T-helper 2 cell treated with Interferon-gamma antibody and Interleukin-4, amounts not matched to agents 5 μg/mL and 100 μg/mL, for 36 hours (primary cell): ENCODE results near the gene ZBTB32.

Experiments used
- DNase-seq: peaks from one replicate; pipeline ENCODE4 v3.0.0; 2021; ENCODE audit warnings: low spot score
- H3K27ac Mint-ChIP-seq: one replicate; pipeline ENCODE4 v1.8.0; 2021; ENCODE audit warnings: mild to moderate bottlenecking, mixed read lengths
- H3K27me3 Mint-ChIP-seq: one replicate; pipeline ENCODE4 v1.8.0; 2021; ENCODE audit warnings: low read depth, mixed read lengths
- H3K36me3 Mint-ChIP-seq: one replicate; pipeline ENCODE4 v1.8.0; 2021; ENCODE audit warnings: low read depth, mixed read lengths
- H3K4me1 Mint-ChIP-seq: one replicate; pipeline ENCODE4 v1.8.0; 2021; ENCODE audit warnings: low read depth, mixed read lengths
- H3K4me3 Mint-ChIP-seq: one replicate; pipeline ENCODE4 v1.8.0; 2022; ENCODE audit warnings: mild to moderate bottlenecking, moderate library complexity, mixed read lengths
- H3K9me3 Mint-ChIP-seq: one replicate; pipeline ENCODE4 v1.8.0; 2021; ENCODE audit warnings: mixed read lengths

The ZBTB32 gene

GRCh38 chr19:35742121-35742724 is 37.9 kb downstream of the ZBTB32 start, which contains the start of gene IGFLR1:
IGFLR1 (minus strand) TSS chr19:35742452; CDS start chr19:35741180, 1,272 bp downstream.
- Mint-ChIP-seq H3K27ac (peak within 1 kb of the TSS; percentile 95), H3K36me3 (peaks cover 24% of the 10 kb centered on the region), H3K4me1 (peaks cover 41% of the 10 kb centered on the region), H3K9me3 (no peaks in the 10 kb centered on the region), H3K27me3 (no peaks in the 10 kb centered on the region), H3K4me3 (peak within 1 kb of the TSS; percentile 91)
- peak; percentile 88 for DNase-seq

DNA sequence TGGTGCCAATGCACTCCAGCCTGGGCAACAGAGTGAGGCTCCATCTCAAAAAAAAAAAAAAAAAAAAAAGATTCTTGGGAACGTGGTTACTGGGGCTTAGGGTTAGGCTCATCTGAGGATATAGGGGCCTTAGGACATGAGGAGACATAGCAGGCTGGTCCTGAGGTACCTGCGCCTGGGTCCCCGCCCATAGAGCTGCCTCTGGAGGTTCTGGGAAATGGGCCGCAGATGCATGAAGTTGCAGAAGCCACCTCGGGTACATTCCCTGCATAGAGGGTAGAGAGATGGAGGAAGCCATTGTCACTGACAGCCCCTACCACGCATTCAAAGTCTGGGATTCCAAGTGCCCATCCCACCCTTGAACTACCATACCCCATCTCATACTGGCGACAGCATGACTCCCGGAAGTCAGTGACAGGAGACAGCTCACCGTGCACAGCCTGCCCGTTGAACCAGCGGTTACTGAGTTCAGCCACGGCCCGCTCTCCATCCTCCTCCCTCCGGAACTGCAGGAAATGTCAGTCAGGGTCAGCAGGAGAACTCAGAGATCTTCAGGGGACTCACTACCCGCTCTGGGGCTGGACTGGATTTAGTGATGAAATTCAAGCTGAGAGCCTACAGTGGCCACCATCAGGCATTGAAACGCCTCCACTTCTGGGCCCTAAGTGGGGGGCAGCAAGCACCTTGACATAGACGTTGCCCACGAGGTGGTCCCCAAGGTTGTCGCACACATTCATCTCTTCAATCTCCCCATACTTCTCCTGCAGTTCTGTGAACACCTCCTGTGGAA is 39.5 kb downstream of the ZBTB32 start:
- peak overlapping the region; percentile 91 for H3K4me3 Mint-ChIP-seq
- DNase-seq: no peak
- H3K36me3 Mint-ChIP-seq: peaks cover 16% of the 10 kb centered on the region
- no peaks in the 10 kb centered on the region for H3K9me3 Mint-ChIP-seq
- H3K27ac Mint-ChIP-seq: peak overlapping the region; percentile 100
- H3K4me1 Mint-ChIP-seq: peaks cover 45% of the 10 kb centered on the region
- no peaks in the 10 kb centered on the region for H3K27me3 Mint-ChIP-seq

DNA sequence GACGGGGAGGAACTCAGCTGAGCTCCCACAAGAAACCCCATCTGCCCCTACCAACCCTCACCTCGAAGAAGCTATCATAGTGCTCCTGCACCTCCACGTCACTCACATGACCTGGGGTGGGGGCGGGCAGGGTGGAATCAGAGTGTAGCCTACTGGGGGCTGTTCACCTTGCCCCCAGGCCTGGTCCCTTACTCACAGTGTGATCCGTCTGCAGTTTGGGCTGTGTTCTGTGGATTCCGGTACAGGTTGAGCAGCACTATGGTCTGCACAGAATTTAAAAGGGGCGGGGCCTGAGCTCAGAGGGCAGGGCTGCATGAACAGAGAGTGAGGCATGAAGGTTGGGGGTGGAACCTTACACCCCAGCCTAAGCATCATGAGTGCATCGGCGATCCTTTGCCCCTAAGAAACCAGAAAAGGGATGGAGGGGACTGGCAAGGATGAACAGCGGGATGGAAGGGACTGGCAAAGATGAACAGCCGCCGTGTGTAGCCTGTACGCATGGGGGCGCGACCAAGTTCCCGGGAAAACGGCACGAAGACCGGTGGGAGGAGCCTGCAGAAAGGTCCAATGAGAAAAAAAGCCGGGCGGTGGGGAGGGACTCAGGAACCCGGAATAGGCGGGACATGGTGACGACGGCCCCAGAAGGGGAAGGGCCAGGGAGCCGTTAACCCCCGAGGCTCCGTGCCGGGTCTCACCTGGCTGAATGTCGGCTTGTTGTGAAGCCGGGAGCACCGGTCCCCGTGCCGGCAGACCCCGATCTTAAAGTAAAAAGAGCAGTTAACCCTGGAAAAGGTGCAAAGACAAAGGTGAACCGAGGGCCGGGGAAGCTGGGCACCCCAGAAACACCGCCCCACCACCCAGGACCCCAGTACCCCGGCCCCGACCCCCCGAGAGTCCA is 40.3 kb downstream of the ZBTB32 start:
- Mint-ChIP-seq H3K27me3 (no peaks in the 10 kb centered on the region), H3K27ac (peak overlapping the region; percentile 100), H3K4me3 (peak overlapping the region; percentile 91), H3K9me3 (no peaks in the 10 kb centered on the region), H3K36me3 (peaks cover 15% of the 10 kb centered on the region), H3K4me1 (peaks cover 45% of the 10 kb centered on the region)
- peak; percentile 92 for DNase-seq

- peaks cover 49% of the 10 kb centered on the region for H3K4me1 Mint-ChIP-seq
- H3K27ac Mint-ChIP-seq: peak within 1 kb of the TSS; percentile 100
- peak; percentile 99 for DNase-seq
- peaks cover 15% of the 10 kb centered on the region for H3K36me3 Mint-ChIP-seq
- H3K9me3 Mint-ChIP-seq: no peaks in the 10 kb centered on the region
- H3K4me3 Mint-ChIP-seq: peak within 1 kb of the TSS; percentile 91
- no peaks in the 10 kb centered on the region for H3K27me3 Mint-ChIP-seq
These were observed 41.1 kb downstream of the ZBTB32 start, which contains the start of the genes PSENEN and U2AF1L4 for GRCh38 chr19:35745328-35746086. PSENEN (plus strand) TSS chr19:35745651; CDS start chr19:35745931, 280 bp downstream. U2AF1L4 (minus strand) TSS chr19:35745418; CDS start chr19:35745391, 27 bp downstream.

- Mint-ChIP-seq H3K27me3 (no peaks in the 10 kb centered on the region), H3K4me1 (peaks cover 43% of the 10 kb centered on the region), H3K4me3 (peak overlapping the region; percentile 91), H3K36me3 (peaks cover 15% of the 10 kb centered on the region), H3K9me3 (no peaks in the 10 kb centered on the region), H3K27ac (peak overlapping the region; percentile 100)
- DNase-seq: no peak
These were observed 41.7 kb downstream of the ZBTB32 start for GRCh38 chr19:35746087-35746462.

- Mint-ChIP-seq H3K27ac (peak overlapping the region; percentile 100), H3K4me1 (peaks cover 43% of the 10 kb centered on the region), H3K4me3 (peak overlapping the region; percentile 91), H3K27me3 (no peaks in the 10 kb centered on the region), H3K9me3 (no peaks in the 10 kb centered on the region), H3K36me3 (peaks cover 15% of the 10 kb centered on the region)
- no peak for DNase-seq
These were observed 42.2 kb downstream of the ZBTB32 start for GRCh38 chr19:35746531-35746930.

- H3K4me1 Mint-ChIP-seq: peaks cover 33% of the 10 kb centered on the region
- H3K4me3 Mint-ChIP-seq: peak within 1 kb of the TSS; percentile 94
- peak; percentile 99 for DNase-seq
- H3K36me3 Mint-ChIP-seq: peaks cover 10% of the 10 kb centered on the region
- no peaks in the 10 kb centered on the region for H3K9me3 Mint-ChIP-seq
- no peaks in the 10 kb centered on the region for H3K27me3 Mint-ChIP-seq
- peak within 1 kb of the TSS; percentile 92 for H3K27ac Mint-ChIP-seq
These were observed 44.0 kb downstream of the ZBTB32 start, which contains the start of gene LIN37 for GRCh38 chr19:35748106-35749020. LIN37 (plus strand) TSS chr19:35748576; CDS start chr19:35748725, 149 bp downstream.

DNA sequence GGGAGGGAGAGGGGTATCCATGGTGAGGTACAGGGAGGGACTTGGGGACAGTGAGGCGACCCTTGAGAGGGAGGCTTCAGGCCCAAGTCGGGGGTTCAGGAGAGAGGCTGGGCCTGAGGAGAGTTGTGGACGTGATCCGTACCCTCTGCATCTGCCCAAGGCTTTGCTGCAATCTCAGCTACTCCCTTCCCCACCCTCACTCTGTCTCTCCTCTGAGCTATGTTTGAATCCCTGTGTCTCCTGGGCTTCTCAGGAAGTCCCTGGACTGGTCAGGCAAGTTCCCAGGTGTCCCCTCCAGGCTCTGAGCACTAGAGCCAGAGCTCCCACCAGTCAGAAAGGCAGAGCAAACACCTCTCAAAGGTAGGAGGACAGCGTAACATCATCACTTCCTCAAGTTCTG is 45.8 kb downstream of the ZBTB32 start:
- Mint-ChIP-seq H3K4me1 (peaks cover 24% of the 10 kb centered on the region), H3K9me3 (no peaks in the 10 kb centered on the region), H3K4me3 (peak overlapping the region; percentile 43), H3K27me3 (no peaks in the 10 kb centered on the region), H3K27ac (no peak overlapping the region), H3K36me3 (peaks cover 14% of the 10 kb centered on the region)
- no peak for DNase-seq

GRCh38 chr19:35751839-35752745 is 47.7 kb downstream of the ZBTB32 start:
- Mint-ChIP-seq H3K27ac (no peak overlapping the region), H3K4me3 (no peak overlapping the region), H3K36me3 (peaks cover 12% of the 10 kb centered on the region), H3K9me3 (no peaks in the 10 kb centered on the region), H3K4me1 (peaks cover 23% of the 10 kb centered on the region), H3K27me3 (no peaks in the 10 kb centered on the region)
- no peak for DNase-seq

GRCh38 chr19:35752746-35753350 is 48.5 kb downstream of the ZBTB32 start:
- H3K27ac Mint-ChIP-seq: no peak overlapping the region
- H3K9me3 Mint-ChIP-seq: no peaks in the 10 kb centered on the region
- H3K4me1 Mint-ChIP-seq: peaks cover 20% of the 10 kb centered on the region
- no peak overlapping the region for H3K4me3 Mint-ChIP-seq
- H3K27me3 Mint-ChIP-seq: no peaks in the 10 kb centered on the region
- H3K36me3 Mint-ChIP-seq: peaks cover 11% of the 10 kb centered on the region
- no peak for DNase-seq

- Mint-ChIP-seq H3K4me1 (peaks cover 19% of the 10 kb centered on the region), H3K36me3 (peaks cover 8% of the 10 kb centered on the region), H3K27ac (no peak overlapping the region), H3K4me3 (no peak overlapping the region), H3K9me3 (no peaks in the 10 kb centered on the region), H3K27me3 (no peaks in the 10 kb centered on the region)
- no peak for DNase-seq
These were observed 49.4 kb downstream of the ZBTB32 start for GRCh38 chr19:35753634-35754369.
